Ishikawa (cell line): ENCODE measurements around the gene TBX15.

Source experiments
- CEBPB ChIP-seq: IDR thresholded peaks from 2 replicates; pipeline ENCODE4 v1.6.1; 2012
- CREB1 ChIP-seq: IDR thresholded peaks from 2 replicates; pipeline ENCODE4 v1.6.1; 2012; ENCODE audit warnings: low read depth
- EGR1 ChIP-seq: IDR thresholded peaks from 2 replicates; pipeline ENCODE4 v1.6.1; 2012
- EP300 ChIP-seq: IDR thresholded peaks from 2 replicates; pipeline ENCODE4 v1.6.1; 2012; ENCODE audit warnings: borderline replicate concordance
- FOXM1 ChIP-seq: IDR thresholded peaks from 2 replicates; pipeline ENCODE4 v1.6.1; 2012; ENCODE audit warnings: low read depth, borderline replicate concordance
- MAX ChIP-seq: IDR thresholded peaks from 2 replicates; pipeline ENCODE4 v1.6.1; 2012
- NFIC ChIP-seq: IDR thresholded peaks from 2 replicates; pipeline ENCODE4 v1.6.1; 2012
- RAD21 ChIP-seq: IDR thresholded peaks from 2 replicates; pipeline ENCODE4 v1.6.1; 2012; ENCODE audit warnings: low read depth
- REST ChIP-seq: IDR thresholded peaks from 2 replicates; pipeline ENCODE4 v1.6.1; 2012; ENCODE audit warnings: low read depth, mild to moderate bottlenecking
- TAF1 ChIP-seq: IDR thresholded peaks from 2 replicates; pipeline ENCODE4 v1.6.1; 2012; ENCODE audit warnings: low read depth, mild to moderate bottlenecking
- TCF12 ChIP-seq: IDR thresholded peaks from 2 replicates; pipeline ENCODE4 v1.6.1; 2012; ENCODE audit warnings: low read depth
- TEAD4 ChIP-seq: IDR thresholded peaks from 2 replicates; pipeline ENCODE4 v1.6.1; 2012
- USF1 ChIP-seq: IDR thresholded peaks from 2 replicates; pipeline ENCODE4 v1.6.1; 2012
- YY1 ChIP-seq: IDR thresholded peaks from 2 replicates; pipeline ENCODE4 v1.6.1; 2012; ENCODE audit warnings: low read depth
- ZBTB7A ChIP-seq: IDR thresholded peaks from 2 replicates; pipeline ENCODE4 v1.6.1; 2012; ENCODE audit warnings: low read depth

The TBX15 gene

GRCh38 chr1:118988186-118989005 is at the start of gene TBX15:
Gene TBX15, minus strand, starts transcription at chr1:118988343. Its CDS starts 548 bp downstream, at chr1:118987795.
- no peak for TF ChIP-seq MAX
- TF ChIP-seq REST: no peak
- TF ChIP-seq YY1: no peak
- no peak for TF ChIP-seq RAD21
- TF ChIP-seq EGR1: no peak
- no peak for TF ChIP-seq NFIC
- TF ChIP-seq TAF1: no peak
- no peak for TF ChIP-seq FOXM1
- TF ChIP-seq CEBPB: no peak
- no peak for TF ChIP-seq CREB1
- TF ChIP-seq TCF12: no peak
- TF ChIP-seq ZBTB7A: no peak
- TF ChIP-seq TEAD4: no peak

- TF ChIP-seq EGR1: no peak
- no peak for TF ChIP-seq CREB1
- TF ChIP-seq RAD21: no peak
- TF ChIP-seq NFIC: no peak
- no peak for TF ChIP-seq MAX
- no peak for TF ChIP-seq TEAD4
- TF ChIP-seq USF1: no peak
- no peak for TF ChIP-seq TAF1
- TF ChIP-seq EP300: no peak
- TF ChIP-seq REST: no peak
- no peak for TF ChIP-seq TCF12
Observed at GRCh38 chr1:119034359-119034758, 46.2 kb upstream of the TBX15 start.

- TF ChIP-seq NFIC (no peak), CEBPB (no peak), TAF1 (no peak), TCF12 (no peak), MAX (no peak), USF1 (no peak), ZBTB7A (no peak), EGR1 (no peak), YY1 (no peak), TEAD4 (no peak), CREB1 (no peak)
Observed at GRCh38 chr1:119032986-119033385, 44.8 kb upstream of the TBX15 start.

GRCh38 chr1:119027759-119028158 is 39.6 kb upstream of the TBX15 start:
- TF ChIP-seq EP300 (no peak), TAF1 (no peak), YY1 (no peak), NFIC (no peak), EGR1 (no peak), MAX (no peak), FOXM1 (no peak), USF1 (no peak), RAD21 (no peak), CREB1 (no peak), TCF12 (no peak), ZBTB7A (no peak), REST (no peak)
